Heart left ventricle (tissue), 13 donors: Measurements from ENCODE around the gene HEBP1.

Source experiments
- CTCF ChIP-seq, 12 donors: fragments of 200-600 bp; sonication (generic) in 4 of 12; IDR thresholded peaks; one replicate each; pipeline versions ENCODE4 v1.5.0 to v1.8.0; 2018 to 2022; ENCODE audit warnings: antibody characterized with exemption in 12 of 12, mild to moderate bottlenecking in 5 of 12
- POLR2A ChIP-seq, 2 donors: fragments of 450-650 bp; IDR thresholded peaks; one replicate each; pipeline ENCODE4 v1.6.1; 2017; ENCODE audit warnings: antibody characterized with exemption in 2 of 2, mild to moderate bottlenecking in 2 of 2, moderate library complexity in 2 of 2
- donor health status: ischemic (EF 13 %, LVEDD 7.1; RV severe dilation, severe dysfunction).
- donor health status: DM: no; HTN: yes; CAD: no.
- donor health status: DM: no; HTN: no; CAD: no.
- donor health status: ischemic (EF 25% LVEDD 6.9; RV normal size, moderate dysfunction).
- donor health status: ischemic (EF 25% LVEDD 5.7; RV mildly dilated, moderate dysfunction).
- donor health status: ischemic (EF 35%, LVEDD 5.7; RV mildly dilated, moderate dysfunction).
- donor health status: nonischemic (EF 11% LVEDD 7.7; RV severe dilation, severe dysfunction).
- donor health status: DM: yes; HTN: yes; CAD: no.
- donor health status: PGD.
- donor health status: ischemic (EF 29% LVEDD 5.4; RV normal size, mild dysfunction).
- donor health status: nonischemic (EF 23%, LVEDD 6.1; RV moderate dilation, normal function).

- TF ChIP-seq CTCF (IDR thresholded peaks at IDR 0.05), result no peak
- no peak for TF ChIP-seq POLR2A (IDR thresholded peaks at IDR 0.05)
These were observed 48.0 kb downstream of the HEBP1 start, which contains the start of gene GPRC5D for GRCh38 chr12:12952036-12952435.
